HG03175 (cell line): ENCODE measurements around the gene MATN3.

Experiments
- ATAC-seq: cut with Tn5 transposase; IDR thresholded peaks from one replicate; pipeline ENCODE4 v1.9.1; 2021; ENCODE audit warnings: mild to moderate bottlenecking, moderate library complexity; ENCODE audit not compliant: unreplicated experiment

The MATN3 gene

DNA sequence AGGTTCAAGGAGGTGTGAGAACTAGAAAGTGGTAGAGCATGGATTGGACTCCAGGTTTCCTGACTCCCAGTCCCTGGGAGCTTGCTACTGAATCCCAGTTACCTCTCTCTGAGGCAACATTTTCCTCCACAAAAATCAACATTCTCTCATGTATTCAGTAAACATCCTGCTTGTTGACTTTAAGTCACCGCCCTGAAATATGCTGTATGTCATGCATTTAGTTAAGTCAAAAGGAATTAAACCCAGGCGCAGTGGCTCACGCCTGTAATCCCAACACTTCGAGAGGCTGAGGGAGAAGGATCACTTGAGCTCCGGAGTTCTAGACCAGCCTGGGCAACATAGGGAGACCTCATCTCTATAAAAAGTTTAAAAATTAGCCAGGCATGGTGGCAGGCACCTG, 3.8 kb downstream of the MATN3 start:
- ATAC-seq, result no peak

DNA sequence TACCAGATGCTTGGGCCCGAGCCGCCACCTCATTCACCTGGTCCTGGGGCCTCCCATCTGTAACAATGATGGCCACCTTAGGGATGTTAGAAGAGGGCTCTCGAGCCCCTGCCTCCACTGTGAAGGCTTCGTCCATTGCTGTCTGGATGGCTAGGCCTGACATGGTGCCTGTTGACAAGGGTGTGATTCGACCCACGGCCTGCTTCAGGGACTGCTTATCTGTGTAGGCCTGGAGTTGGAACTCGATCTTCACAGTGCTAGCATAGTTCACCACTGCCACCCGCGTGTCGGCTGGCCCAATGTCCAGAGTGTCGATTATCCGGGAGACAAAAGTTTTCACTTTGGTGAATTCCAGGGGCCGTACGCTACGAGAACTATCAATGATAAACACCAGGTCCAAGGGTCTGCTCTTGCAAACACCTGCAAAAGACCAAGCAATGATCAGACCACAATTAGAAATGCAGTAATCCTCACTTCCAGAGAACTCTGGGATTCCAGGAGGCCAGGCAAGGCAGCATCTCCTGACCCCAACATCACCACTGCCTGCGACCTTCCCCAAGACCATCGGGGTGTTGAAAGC, 6.5 kb downstream of the MATN3 start:
- ATAC-seq, result no peak

DNA sequence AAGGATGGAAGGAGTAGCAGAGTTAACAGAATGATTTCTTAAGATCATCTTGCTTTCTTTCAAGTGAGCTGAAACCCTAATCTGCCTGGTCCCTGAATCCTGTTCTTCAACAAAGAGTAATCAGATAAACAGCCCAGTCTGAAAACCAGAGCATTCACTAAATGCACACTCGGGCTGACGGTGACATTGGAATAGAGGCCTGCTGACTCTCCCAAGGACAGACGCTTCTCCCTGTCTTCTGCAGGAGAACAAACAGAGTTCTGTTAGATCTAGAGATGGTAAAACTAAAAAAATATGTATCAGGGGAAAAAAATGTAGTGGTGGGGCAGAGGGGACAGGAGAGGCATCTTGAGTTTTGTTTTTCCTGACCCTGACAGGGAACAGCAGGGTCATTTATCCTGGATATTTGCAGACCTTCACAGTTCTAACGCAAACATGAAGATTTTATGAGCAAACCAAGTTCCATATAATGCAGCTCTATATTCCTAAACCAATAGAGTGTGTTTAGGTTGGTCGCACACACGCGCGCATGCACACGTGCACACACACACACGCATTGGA, 7.3 kb downstream of the MATN3 start:
- ATAC-seq, result no peak

DNA sequence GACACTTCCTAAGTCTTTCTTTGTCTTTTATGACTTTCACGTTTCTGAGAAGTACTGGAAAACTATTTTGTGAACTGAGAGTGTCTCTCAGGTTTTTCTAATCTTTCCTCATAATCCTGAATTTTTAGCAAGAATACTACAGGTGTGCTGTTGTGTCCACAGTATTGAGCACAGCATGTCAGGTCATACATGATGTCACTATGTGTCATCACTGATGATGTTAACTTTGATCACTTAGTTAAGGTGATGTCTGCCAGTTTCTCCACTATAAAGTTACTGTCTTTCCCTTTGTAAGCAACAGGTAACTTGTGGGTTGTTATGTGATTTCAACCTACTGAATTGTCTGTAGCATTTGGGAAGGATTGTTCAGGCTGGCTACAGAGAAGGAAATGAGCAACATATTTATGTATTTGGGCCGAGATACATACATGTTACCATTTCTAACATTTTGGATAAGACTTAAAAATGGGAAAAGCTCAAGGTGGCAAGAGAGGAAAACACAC, 11.1 kb downstream of the MATN3 start:
- ATAC-seq, result no peak

DNA sequence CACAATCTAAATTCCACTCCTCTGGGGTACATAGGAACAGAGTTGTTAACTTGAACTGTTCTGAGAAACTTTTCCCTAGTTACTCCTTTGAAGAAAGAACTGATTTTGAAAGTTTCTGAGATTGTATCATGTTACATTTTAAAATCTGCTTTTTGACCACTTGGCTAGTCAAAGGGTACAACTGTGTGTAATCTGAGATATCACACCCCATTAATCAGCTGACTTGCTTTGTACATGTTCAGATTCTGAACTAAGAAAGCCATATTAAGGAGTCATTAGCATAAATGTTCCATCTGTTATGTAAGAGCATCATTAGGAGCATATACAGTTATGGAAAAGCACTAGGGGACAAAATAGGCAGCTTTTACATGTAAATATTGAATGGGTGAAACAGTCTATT, 18.7 kb downstream of the MATN3 start:
- ATAC-seq, result no peak

DNA sequence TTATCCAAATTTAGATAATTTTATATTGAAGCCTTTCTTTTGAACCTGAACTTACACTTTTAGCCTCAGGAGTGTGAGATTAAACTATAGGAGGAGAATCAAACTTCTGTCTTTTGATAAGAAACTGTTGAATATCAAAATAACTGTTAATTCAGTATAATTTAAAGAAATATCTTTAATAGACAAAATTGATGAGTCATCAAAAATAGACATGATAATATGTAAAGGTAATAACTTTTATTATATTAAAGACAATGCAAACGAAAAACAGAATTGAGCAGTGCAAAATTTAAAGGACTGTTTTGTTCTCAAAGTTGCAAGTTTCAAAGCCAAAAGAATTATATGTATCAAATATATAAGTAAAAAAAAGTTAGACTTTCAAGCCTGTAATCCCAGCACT, 20.6 kb downstream of the MATN3 start:
- no peak for ATAC-seq

DNA sequence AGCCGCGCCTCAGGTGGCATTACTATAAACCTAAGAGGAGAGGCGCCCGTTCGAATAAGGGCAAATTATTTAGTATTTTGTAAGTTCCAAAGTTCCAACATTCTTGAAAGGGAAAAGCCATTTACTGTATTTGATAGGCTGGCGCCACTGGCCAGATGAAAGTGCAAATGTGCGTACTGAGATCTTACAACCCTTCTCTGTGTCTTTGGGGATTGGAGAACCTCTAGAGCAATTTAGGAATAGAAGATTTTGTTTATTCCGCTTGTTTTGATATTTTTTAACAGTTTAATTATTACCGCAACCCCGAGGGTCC, 22.1 kb downstream of the MATN3 start:
- no peak for ATAC-seq

DNA sequence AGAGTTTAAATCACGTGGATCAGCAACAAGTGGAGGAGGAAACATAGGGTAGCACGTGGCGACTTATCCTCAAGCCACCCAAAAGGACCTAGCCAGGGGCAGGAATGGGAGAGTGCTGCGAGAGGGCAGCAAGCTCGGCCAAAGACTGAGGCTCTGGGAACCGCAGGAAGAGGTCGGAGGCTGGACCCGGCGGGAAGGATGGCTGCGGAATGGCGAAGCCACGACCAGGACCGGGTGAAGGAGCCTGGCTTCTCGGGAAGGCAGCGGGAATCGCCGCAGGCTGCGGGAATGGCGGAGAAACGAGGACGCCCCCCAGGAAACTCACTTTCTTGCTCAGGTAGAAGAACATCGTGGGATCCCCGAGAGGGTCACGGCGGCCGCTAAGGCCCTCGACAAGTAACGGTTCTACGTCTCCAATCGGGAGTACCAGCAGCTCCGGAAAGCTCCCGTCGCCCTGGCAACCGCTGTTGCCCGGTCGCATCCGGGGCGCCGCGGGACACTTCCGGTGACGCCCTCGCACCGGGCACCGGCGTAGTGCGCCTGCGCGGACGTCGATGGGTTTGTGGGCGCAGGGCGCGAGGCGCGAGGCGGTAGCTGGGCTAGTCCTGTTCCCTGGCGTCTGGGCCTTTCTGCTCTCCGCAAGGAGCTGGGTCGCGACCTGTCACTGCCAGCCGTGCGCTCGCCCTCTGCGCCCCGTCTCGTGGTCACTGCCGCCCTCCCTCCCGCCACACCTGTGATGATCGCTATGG, 22.6 kb downstream of the MATN3 start, which contains the start of gene WDR35:
Gene WDR35 (minus strand): TSS at position 439 of the 749 bp plus-strand sequence. CDS start 90 bp downstream, at position 349.
- peak; percentile 90 for ATAC-seq

DNA sequence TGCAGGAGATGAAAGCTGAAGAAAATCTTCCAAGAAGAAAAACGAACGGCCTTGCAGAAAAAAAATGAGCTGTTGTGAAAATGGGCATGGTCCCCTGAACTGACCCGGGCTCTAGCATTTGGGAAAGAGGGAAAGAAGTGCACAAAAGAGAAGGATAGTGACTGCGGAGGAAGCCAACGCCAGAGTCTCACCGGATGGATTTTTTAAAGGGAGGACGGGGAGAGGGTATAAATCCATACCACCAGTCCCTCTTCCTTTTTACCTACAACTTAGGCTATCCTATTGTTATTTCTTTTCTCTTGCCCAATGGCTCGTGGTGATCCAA, 23.2 kb downstream of the MATN3 start:
- no peak for ATAC-seq

DNA sequence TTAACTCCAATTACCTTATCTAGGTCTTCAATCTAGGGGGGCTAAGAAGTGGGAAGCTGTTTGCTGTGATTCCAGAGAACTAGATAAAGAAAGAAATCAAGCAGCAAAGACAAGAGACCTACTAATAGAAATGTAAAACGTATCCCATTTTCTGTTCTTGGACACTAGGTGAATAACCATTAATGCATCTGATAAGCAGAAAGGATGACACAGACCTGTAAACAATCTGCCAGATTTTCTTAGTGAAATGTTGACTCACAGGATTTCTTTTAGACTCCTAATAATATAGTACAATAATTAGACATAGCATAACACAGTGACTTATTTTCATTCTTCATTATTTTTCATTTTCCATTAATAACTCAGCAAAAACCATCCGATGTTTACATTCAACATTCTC, 23.9 kb downstream of the MATN3 start:
- ATAC-seq, result no peak

DNA sequence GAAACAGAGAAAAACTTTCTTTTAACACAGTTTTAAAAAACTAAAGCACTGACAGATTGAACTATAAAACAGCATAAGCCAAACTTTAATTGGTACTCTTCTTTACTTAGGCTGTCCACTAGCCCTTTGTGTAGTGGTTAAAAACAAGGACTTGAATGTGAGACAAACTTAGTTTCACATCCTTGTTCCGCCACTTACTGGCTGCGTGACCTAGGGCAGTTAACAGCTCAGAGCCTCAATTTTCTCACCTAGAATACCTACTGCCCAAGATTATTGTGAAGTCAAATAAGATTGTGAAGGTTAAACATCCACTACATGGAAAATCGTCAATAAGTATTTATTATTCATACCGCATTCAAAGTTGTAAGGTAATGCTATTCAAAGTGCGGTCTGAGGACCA, 24.5 kb downstream of the MATN3 start:
- peak; percentile 81 for ATAC-seq

DNA sequence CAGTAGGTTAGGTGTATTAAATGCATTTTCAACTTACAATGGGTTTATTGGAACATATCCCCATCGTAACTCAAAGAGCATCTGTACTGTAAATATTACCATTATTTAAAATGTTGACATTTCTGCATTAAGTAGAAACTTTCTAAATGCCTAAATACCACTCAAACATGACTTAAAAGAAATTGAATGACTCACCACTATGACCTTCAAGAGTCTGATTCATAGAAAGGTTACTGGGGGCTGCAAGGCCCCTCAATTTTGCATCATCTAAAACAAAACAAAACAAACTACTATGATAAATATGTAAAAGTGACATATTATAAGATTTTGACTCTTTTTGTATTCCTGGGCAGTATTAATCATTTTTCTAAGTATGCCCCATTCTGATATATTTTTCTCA, 30.2 kb downstream of the MATN3 start:
- no peak for ATAC-seq

DNA sequence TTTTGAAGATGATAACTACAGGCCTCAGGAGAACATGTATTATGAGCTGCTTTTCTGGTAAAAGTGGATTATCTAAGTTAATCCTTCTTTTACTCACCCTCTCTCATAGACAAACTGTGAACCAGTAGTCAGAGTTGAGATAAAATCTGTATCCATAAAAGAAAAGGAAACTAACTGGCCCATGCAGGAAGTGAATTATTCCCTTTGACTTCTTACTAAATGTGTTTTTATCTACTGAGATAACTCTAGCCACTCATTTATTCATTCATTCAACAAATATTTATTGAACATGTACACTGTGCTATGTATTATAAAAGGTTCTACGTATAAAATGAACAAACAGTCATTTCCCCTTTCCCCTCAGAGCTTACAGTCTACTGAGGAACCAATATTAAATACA, 32.5 kb downstream of the MATN3 start:
- no peak for ATAC-seq

DNA sequence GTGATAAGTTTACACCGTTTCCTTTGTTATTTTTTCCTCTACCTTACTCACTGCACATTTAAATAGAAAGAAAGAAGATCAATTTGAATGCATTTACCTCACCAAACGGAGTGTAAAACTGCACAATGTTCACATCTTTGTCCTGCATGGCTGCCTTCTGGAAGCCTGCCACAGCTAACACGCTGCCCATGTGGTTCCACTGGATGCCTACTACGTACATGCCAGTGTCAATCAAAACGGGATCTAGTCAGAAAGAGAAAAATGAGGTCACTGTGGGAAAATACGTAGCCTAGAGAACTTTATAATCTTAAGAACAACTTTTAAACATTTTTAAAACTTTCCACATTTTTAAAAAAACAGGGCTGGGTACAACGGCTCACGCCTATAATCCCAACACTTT, 39.0 kb downstream of the MATN3 start:
- no peak for ATAC-seq

DNA sequence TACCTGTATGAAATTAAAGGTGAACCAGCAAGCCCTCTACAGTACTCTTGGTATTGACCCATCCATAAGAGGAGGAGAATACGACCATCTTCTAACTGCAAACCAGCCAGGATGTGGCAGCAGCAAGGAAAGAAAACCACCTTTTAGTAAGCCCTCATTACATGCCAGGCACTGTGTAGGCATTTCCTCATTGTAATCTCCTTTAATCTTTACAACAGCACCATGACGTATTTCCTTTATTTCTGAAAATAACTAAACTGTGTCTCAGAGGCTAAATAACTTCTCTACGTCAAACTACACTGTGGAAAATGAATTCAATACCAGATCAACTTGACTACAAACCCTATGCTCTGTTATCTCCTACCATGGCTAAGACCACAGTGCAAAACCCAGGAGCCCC, 40.8 kb downstream of the MATN3 start:
- no peak for ATAC-seq

DNA sequence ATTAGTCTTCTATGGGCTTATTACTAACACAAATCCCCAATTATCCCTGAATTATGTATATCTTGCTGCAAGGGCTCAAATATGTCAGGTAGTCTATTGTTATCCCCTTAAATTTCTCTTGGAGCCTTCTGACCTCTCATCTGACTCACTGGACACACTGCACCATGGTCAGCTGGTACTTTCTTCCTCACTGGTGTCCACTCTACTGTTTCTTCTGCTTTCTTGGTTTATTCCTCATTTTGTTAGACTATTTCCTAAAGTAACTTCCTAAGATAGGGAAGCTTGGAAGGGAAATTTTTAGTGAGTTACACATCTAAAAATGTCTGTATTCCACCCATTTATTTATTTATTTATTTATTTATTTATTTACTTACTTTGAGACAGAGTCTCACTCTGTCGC, 49.1 kb downstream of the MATN3 start:
- ATAC-seq, result no peak

DNA sequence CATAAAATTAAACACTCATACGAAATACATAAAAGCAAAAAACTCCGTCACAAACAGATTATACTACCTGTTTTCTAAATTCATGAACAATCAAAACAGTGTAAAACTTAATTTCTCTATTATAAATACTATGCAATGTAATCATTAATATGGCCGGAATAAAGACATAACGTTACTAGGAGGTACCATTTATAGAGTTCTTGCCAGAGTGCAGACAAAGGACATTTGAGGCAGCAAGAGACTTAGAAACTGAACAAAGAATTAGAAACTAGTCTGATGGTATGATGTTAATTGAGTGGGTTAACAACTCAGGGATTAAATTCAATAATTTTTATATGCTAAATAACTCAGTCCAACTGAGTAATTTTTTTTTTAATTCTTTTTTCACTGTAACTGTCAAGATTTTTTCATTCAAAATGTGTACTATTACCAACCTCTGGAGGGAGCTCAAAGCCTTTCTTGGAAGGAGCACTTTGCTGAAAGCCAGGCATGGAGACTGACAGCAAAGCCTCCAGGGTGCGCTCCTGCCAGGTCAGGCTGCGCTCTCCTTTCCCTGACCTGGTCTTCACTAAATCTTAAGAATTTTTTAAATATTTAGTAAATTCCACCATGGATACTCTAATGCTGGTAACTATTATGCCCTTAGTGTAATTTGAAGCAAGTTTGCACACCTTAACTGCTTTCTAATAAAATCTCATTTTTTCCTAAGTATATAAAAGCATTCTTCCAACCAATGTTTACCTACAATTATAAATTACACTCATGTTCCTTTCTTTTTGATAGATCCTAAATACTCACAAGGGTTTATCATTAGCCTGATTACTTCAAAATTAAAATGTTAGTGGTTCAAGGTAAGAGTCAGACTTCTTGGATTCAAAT, 56.7 kb downstream of the MATN3 start:
- peak; percentile 86 for ATAC-seq

DNA sequence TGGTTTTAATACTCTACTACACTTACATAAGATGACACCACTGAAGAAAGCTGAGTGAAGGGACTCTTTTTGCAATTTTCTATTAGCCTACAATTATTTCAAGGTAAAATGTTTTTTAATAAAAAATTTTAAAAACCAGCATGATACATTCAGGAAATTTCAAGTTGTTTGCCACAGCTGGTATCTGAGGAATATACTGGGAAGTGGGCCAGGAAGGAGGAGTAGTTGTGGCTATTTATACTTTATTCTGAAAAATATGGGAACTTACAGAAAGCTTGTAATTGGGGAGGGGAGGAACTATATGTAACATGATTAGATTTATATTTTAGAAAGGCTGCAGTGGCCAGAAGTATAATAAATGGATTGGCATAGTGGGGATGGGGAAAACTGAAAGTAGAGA, 63.4 kb downstream of the MATN3 start:
- ATAC-seq, result no peak

DNA sequence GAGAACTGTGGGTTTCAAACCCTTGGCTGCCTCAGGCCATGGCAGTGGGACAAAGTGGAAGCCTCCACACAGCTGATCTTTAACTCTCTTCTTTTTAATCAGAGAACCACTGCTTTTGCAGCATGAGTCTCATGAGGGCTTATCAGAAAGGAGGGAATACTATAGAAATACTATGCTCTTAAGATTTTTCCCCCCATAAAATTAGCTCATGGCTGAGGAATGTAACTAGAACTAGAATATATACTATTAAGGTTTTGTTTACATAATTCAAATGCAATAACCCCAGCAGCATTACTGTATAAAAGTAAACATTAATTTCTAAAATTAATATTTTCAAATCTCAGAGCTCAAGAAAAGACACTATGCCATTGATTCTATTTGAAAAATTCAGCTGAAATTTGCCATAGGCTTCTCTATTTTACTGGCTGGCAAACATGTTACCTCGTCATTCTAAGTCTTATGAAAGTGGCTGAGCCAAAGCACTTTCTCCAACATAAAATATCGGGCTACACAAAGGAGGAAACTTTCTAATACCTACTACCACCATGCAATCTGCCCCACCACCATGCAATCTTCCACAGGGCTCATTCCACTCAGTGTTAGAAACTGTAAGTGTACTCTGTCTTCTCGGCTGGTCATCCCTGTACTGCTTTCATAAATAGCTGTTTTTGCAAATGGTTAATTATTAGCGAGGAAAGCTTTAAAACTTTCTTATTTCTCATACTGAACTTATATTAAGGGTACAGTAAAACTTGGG, 65.1 kb downstream of the MATN3 start:
- ATAC-seq, result no peak

DNA sequence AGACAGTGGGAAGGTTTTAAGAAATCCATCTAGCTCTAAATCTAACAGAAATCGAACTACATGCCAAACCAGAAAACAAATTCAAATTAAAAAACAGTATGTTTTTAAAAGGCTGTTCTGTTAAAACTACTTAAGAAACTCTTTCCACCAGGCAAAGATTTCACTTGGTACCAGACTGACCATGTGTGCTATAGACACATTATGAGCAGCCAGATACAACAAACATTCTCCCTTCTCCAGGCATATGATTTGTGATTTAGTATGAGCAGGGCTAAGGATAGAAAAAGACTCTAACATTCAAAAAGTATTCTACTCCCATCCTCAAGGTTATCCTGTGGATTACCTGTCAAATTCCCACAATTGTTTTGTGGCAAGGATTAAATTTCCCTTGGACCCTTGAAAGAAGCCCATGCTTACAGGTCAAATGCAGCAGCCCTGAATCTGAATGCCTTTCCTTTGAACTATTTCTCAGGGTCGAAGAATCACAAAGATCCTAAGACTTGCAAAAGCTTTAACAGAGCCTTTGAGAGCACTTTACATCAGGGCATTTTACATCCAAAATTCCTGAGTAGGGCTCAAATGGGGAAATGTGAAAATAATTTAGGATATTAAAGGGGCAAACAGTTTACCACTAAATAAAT, 68.1 kb downstream of the MATN3 start:
- ATAC-seq, result no peak
